A673 (cell line): ENCODE measurements around the gene GDPD5. TPM values are rescaled to one million over a fixed set of nuclear protein-coding genes. Genes with fewer than 3 reads are reported as not detected.

Experiments used
- BruUV-seq: library from RNA; stranded (reverse); fragments of 400-500 nt; replicated peaks from 2 replicates; lab custom pipeline; 2021; lab: Mats Ljungman, UMichigan
- CTCF ChIA-PET: fragments of 300-600 bp; sonication (Branson Sonifier 250); formaldehyde crosslinking; loops from one replicate; lab custom pipeline; 2022; ENCODE audit warnings: antibody characterized with exemption; lab: Charles Lee
- POLR2A ChIA-PET: fragments of 300-600 bp; sonication (Branson Sonifier 250); formaldehyde crosslinking; loops from one replicate; lab custom pipeline; 2022; ENCODE audit warnings: antibody characterized with exemption; ENCODE audit not compliant: low non-redundant PET; lab: Charles Lee
- DNase-seq: peaks from one replicate; pipeline ENCODE4 v3.0.0-alpha.2; 2015; ENCODE audit warnings: low spot score
- H3K27ac ChIP-seq: fragments of 200-600 bp; sonication (generic); 2 replicates; pipeline ENCODE4 v1.5.1; 2016; ENCODE audit warnings: mixed run types, low read depth, mild to moderate bottlenecking, mixed read lengths, antibody characterized with exemption, low read length; ENCODE audit not compliant: poor library complexity, severe bottlenecking
- H3K27me3 ChIP-seq: fragments of 200-600 bp; sonication (generic); replicated peaks from 2 replicates; pipeline ENCODE4 v1.6.1; 2017; ENCODE audit warnings: mixed run types, low read depth, mild to moderate bottlenecking, mixed read lengths, antibody characterized with exemption, low read length; ENCODE audit not compliant: insufficient read depth, poor library complexity
- H3K36me3 ChIP-seq: fragments of 200-600 bp; sonication (generic); 2 replicates; pipeline ENCODE4 v1.6.1; 2016; ENCODE audit warnings: mixed run types, mild to moderate bottlenecking, mixed read lengths, antibody characterized with exemption, low read length; ENCODE audit not compliant: insufficient read depth, poor library complexity, severe bottlenecking
- H3K4me1 ChIP-seq: fragments of 200-600 bp; sonication (generic); 2 replicates; pipeline ENCODE4 v1.6.1; 2017; ENCODE audit warnings: mixed run types, mild to moderate bottlenecking, mixed read lengths, antibody characterized with exemption, low read length; ENCODE audit not compliant: insufficient read depth, poor library complexity, severe bottlenecking
- H3K4me3 ChIP-seq: fragments of 200-600 bp; sonication (generic); 2 replicates; pipeline ENCODE4 v1.5.1; 2016; ENCODE audit warnings: low read depth, mixed run types, mild to moderate bottlenecking, mixed read lengths, low read length; ENCODE audit not compliant: poor library complexity, severe bottlenecking
- H3K9me3 ChIP-seq: fragments of 200-600 bp; sonication (generic); 2 replicates; pipeline ENCODE4 v1.6.1; 2016; ENCODE audit warnings: mixed run types, low read depth, mild to moderate bottlenecking, mixed read lengths, antibody characterized with exemption, low read length; ENCODE audit not compliant: poor library complexity, severe bottlenecking
- EZH2 ChIP-seq: fragments of 200-600 bp; sonication (generic); IDR thresholded peaks from 2 replicates; pipeline ENCODE4 v1.6.1; 2017; ENCODE audit warnings: borderline replicate concordance, low read depth, mild to moderate bottlenecking, mixed read lengths, antibody characterized with exemption, low read length; ENCODE audit not compliant: poor library complexity, severe bottlenecking
- intact Hi-C: fragments of 100-400 bp; cut with micrococcal nuclease; formaldehyde crosslinking; loops from one replicate; pipeline ENCODE4 v1.10.0; 2022; ENCODE audit not compliant: unreplicated experiment
- total RNA-seq: library from RNA; stranded (reverse); gene quantifications from 2 replicates; pipeline ENCODE4 v1.2.3, GENCODE V29; 2021
- TF ChIP-seq, protein P1 (sequence below): fragments of 300-800, 200-600 bp; sonication (generic); conservative IDR thresholded peaks from 2 replicates; pipeline ENCODE4 v1.5.1; 2017; ENCODE audit warnings: low read depth, mild to moderate bottlenecking, antibody characterized with exemption, low read length, moderate library complexity, mixed read lengths

Gene GDPD5
- total RNA-seq, 1 experiment from 2014 or later: 1.4 TPM

DNA sequence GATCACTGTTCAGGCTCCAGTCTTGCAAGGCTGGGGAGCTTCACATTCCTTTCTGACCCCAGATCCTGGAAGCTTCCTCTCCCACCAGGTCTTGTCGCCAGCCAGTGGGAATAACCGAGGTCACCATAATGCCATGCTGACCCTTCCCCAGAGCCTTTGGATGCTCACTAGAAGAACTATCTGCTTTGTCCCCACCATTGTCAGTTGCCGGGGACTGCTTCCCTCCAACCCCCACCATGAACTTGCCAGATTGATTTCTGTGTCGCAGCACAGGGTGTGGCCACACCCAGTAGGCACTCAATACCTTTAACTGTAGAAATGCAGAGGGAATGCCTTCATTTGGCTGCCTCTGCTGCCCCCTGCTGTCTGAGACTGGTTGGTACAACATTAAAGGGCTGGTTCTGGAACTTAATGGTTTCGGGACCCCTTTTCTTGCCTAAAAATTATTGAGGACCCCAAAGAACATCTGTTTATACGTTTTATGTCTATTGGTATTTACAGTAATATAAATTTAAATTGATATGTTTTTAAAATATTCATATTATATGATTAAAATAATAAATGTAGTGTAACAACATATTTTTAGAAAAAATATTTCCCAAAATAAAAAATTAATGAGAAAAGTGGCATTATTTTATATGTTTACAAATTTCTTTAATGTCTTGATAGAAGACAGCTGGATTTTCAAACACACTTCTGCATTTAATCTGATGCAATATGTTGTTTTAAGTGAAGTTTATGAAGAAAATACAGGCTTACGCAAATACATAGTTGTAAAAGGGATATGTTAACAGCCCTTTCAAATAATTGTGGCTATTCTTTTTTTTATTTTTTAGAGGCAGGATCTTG lies 6.7 kb upstream of the GDPD5 start:
- no peak for TF ChIP-seq EZH2
- TF ChIP-seq, protein P1, sequence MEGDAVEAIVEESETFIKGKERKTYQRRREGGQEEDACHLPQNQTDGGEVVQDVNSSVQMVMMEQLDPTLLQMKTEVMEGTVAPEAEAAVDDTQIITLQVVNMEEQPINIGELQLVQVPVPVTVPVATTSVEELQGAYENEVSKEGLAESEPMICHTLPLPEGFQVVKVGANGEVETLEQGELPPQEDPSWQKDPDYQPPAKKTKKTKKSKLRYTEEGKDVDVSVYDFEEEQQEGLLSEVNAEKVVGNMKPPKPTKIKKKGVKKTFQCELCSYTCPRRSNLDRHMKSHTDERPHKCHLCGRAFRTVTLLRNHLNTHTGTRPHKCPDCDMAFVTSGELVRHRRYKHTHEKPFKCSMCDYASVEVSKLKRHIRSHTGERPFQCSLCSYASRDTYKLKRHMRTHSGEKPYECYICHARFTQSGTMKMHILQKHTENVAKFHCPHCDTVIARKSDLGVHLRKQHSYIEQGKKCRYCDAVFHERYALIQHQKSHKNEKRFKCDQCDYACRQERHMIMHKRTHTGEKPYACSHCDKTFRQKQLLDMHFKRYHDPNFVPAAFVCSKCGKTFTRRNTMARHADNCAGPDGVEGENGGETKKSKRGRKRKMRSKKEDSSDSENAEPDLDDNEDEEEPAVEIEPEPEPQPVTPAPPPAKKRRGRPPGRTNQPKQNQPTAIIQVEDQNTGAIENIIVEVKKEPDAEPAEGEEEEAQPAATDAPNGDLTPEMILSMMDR: peak; percentile 96
- no peak overlapping the region for H3K27ac ChIP-seq
- intact Hi-C loops: loop anchor here (1.0 to 2.0 kb wide), 3 partner anchors 87 to 252 kb away; no protein-coding TSS in a partner anchor
- ChIA-PET CTCF (interaction anchor here (0.6 to 0.7 kb wide), 4 partner anchors 22 to 244 kb away, joined by 3 to 6 read pairs (median 4); no protein-coding TSS in a partner anchor), POLR2A (no interaction called here)
- H3K36me3 ChIP-seq: no peaks in the 10 kb centered on the region
- no peak overlapping the region for H3K4me3 ChIP-seq
- H3K9me3 ChIP-seq: no peaks in the 10 kb centered on the region
- BruUV-seq: no TSS peak
- H3K4me1 ChIP-seq: peaks cover 7% of the 10 kb centered on the region
- H3K27me3 ChIP-seq: no peaks in the 10 kb centered on the region
- peak; percentile 89 for DNase-seq

DNA sequence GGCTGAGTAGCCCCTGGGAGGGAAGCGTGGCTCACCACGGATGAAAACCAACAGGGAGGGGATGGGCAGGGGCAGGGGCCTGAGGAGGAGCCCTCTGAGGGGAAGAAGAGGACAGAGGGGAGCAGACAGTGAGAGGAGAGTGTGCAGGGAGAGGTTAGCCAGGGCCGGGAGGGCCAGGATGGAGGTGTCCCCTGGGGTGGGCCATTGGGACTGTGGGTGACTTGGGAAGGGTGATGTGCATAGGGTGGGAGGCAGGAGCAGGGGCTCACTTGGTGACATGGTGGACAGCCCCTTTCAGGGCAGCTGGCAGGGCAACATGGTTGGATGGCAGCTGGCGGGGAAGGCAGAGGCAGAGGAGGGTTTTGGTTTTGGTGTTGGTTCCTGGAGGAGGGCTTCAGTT lies 5.6 kb upstream of the GDPD5 start:
- Histone ChIP-seq H3K27ac (no peak overlapping the region), H3K4me1 (peaks cover 7% of the 10 kb centered on the region), H3K4me3 (no peak overlapping the region), H3K27me3 (no peaks in the 10 kb centered on the region), H3K36me3 (no peaks in the 10 kb centered on the region), H3K9me3 (no peaks in the 10 kb centered on the region)
- no peak for DNase-seq
- intact Hi-C loops: no loop called here
- TF ChIP-seq, protein P1: no peak
- no peak for TF ChIP-seq EZH2
- ChIA-PET CTCF (interaction anchor here (0.6 to 1.0 kb wide), 2 partner anchors 24 to 86 kb away, joined by 3 to 9 read pairs; no protein-coding TSS in a partner anchor), POLR2A (no interaction called here)
- no TSS peak for BruUV-seq

DNA sequence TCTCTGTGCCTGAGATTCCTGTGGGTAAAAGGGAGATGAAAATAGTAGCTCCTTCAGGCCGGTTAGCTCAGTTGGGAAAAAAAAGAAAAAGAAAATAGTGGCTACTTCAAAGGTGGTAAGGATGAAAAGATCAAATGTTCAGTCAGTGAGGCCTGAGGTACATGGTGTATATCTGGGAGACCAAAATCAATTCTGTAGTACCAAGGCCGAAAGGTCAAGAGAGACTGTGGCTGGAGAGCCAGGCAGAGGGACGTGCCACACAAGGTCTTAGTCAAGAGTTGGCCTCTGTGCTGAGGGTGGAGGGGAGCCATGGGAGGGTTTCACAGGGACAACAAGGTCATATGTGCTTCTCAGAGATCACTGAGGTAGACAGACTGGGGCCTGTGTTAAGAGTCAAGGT lies 4.8 kb upstream of the GDPD5 start:
- DNase-seq: no peak
- POLR2A ChIA-PET: no interaction called here
- peaks cover 7% of the 10 kb centered on the region for H3K4me1 ChIP-seq
- no peaks in the 10 kb centered on the region for H3K27me3 ChIP-seq
- CTCF ChIA-PET: interaction anchor here (0.6 to 1.0 kb wide), 2 partner anchors 24 to 86 kb away, joined by 3 to 9 read pairs; no protein-coding TSS in a partner anchor
- H3K4me3 ChIP-seq: no peak overlapping the region
- no peaks in the 10 kb centered on the region for H3K36me3 ChIP-seq
- TF ChIP-seq EZH2: no peak
- TF ChIP-seq, protein P1: no peak
- no peaks in the 10 kb centered on the region for H3K9me3 ChIP-seq
- BruUV-seq: no TSS peak
- intact Hi-C loops: no loop called here
- H3K27ac ChIP-seq: no peak overlapping the region
